ENCODE results near the gene LCN15.

DNA sequence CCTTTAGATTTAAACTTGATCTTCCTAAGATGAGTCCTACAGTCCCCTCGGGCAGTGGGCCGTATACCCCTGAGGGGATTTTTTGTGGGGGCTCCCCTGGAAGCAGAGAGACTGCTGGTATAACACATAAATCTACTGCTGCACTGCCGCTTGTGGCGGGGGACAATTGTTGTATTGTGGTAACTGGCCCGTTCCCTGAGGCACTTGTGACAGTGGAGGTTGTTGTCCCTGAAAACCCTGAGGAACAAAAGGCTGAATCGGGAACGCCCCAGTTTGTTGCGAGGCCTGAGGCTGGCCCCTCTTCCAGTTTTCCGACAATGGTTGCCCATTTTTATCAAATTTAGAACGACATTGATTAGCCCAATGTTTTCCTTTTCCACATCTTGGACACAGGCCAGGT lies 22.1 kb upstream of the LCN15 start:
- TF ChIP-seq, protein P1, sequence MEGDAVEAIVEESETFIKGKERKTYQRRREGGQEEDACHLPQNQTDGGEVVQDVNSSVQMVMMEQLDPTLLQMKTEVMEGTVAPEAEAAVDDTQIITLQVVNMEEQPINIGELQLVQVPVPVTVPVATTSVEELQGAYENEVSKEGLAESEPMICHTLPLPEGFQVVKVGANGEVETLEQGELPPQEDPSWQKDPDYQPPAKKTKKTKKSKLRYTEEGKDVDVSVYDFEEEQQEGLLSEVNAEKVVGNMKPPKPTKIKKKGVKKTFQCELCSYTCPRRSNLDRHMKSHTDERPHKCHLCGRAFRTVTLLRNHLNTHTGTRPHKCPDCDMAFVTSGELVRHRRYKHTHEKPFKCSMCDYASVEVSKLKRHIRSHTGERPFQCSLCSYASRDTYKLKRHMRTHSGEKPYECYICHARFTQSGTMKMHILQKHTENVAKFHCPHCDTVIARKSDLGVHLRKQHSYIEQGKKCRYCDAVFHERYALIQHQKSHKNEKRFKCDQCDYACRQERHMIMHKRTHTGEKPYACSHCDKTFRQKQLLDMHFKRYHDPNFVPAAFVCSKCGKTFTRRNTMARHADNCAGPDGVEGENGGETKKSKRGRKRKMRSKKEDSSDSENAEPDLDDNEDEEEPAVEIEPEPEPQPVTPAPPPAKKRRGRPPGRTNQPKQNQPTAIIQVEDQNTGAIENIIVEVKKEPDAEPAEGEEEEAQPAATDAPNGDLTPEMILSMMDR (conservative IDR thresholded peaks at IDR 0.05; ENCODE audit: low read depth in 2 of 2) = no peak
- TF ChIP-seq EZH2 (IDR thresholded peaks at IDR 0.05; ENCODE audit: low read depth, unreplicated experiment) (no peak), NANOG (IDR thresholded peaks at IDR 0.05; ENCODE audit: borderline replicate concordance) (no peak), EZH2phosphoT487 (IDR thresholded peaks at IDR 0.05; ENCODE audit: unreplicated experiment) (no peak), CREB1 (CRISPR knock-in tag; IDR thresholded peaks at IDR 0.05; ENCODE audit: low read depth) (no peak), POLR2AphosphoS5 (IDR thresholded peaks at IDR 0.05; ENCODE audit: low read depth) (no peak), JUNB (IDR thresholded peaks at IDR 0.05; ENCODE audit: unreplicated experiment) (no peak)
- TF ChIP-seq, protein P2, sequence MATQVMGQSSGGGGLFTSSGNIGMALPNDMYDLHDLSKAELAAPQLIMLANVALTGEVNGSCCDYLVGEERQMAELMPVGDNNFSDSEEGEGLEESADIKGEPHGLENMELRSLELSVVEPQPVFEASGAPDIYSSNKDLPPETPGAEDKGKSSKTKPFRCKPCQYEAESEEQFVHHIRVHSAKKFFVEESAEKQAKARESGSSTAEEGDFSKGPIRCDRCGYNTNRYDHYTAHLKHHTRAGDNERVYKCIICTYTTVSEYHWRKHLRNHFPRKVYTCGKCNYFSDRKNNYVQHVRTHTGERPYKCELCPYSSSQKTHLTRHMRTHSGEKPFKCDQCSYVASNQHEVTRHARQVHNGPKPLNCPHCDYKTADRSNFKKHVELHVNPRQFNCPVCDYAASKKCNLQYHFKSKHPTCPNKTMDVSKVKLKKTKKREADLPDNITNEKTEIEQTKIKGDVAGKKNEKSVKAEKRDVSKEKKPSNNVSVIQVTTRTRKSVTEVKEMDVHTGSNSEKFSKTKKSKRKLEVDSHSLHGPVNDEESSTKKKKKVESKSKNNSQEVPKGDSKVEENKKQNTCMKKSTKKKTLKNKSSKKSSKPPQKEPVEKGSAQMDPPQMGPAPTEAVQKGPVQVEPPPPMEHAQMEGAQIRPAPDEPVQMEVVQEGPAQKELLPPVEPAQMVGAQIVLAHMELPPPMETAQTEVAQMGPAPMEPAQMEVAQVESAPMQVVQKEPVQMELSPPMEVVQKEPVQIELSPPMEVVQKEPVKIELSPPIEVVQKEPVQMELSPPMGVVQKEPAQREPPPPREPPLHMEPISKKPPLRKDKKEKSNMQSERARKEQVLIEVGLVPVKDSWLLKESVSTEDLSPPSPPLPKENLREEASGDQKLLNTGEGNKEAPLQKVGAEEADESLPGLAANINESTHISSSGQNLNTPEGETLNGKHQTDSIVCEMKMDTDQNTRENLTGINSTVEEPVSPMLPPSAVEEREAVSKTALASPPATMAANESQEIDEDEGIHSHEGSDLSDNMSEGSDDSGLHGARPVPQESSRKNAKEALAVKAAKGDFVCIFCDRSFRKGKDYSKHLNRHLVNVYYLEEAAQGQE (IDR thresholded peaks at IDR 0.05; ENCODE audit: unreplicated experiment) = no peak
